ENCODE data around the gene RNU5B-1. TPM values are rescaled to one million over a fixed set of nuclear protein-coding genes. Genes with fewer than 3 reads are reported as not detected.
"Not testable (repeated sequence)": the region's sequence is repeated elsewhere in the genome, so short reads cannot be mapped to it uniquely, and the experiment has no call there.

The RNU5B-1 gene
- total RNA-seq, 1 donor from 2014 or later = 18.4 TPM

GRCh38 chr15:65343374-65343981 lies 39.0 kb downstream of the RNU5B-1 start:
- DNase-seq (ENCODE audit: low spot score) = no peak

- DNase-seq (ENCODE audit: low spot score) = no peak
Measured at GRCh38 chr15:65344214-65344913, 39.9 kb downstream of the RNU5B-1 start.

DNA sequence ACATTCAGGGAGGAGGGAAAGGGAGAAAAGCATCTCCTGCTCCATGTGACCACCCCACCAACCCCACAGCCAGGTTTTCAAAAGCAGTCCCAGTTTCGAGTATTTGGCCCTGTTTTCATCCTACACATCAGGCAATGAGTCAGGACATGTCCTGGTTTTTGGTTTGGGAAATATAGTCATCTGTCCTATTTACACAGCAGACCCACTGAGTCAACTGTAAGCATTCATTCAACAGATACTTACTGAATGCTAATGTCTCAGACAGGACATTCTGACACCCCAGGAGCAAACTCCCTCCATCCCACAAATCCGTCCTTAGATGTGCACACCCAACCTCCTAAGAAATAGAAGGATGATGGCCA lies 40.4 kb downstream of the RNU5B-1 start:
- DNase-seq (ENCODE audit: low spot score) = no peak

- DNase-seq (ENCODE audit: low spot score) = no peak
Measured at GRCh38 chr15:65346856-65347598, 42.5 kb downstream of the RNU5B-1 start.

DNA sequence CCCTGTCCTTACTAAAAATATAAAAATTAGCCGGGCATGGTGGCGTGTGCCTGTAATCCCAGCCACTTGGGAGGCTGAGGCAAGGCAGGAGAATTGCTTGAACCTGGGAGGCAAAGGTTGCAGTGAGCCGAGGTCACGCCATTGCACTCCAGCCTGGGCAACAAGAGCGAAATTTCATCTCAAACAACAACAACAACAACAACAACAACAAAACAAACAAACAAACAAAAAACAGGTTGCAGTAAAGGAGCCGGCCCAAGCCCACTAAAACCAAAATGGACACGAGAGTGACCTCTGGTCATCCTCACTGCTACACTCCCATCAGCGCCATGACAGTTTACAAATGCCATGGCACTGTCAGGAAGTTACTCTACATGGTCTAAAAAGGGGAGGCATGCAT lies 43.3 kb downstream of the RNU5B-1 start:
- DNase-seq (ENCODE audit: low spot score) = not testable (repeated sequence)

DNA sequence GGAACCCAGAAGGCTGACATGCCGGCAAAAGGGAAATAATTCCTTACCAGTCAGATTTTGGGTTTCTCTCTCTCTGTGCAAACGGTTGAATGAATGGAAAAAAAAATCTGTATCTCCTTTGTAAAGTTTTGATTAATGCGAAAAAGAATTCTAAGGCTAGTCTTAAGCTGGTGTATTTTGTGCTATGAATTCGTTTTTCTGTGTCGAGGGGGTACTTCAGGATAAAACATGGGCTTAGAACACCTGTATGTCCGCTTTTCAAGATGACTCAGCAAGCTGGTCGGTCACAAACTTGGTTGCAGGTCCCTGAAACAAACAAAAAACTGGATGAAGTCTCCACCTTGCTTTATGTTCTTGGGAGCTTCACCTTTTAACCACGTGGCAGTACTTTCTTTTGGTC lies 44.9 kb downstream of the RNU5B-1 start:
- DNase-seq (ENCODE audit: low spot score) = no peak

GRCh38 chr15:65351972-65352371 lies 47.5 kb downstream of the RNU5B-1 start:
- not testable (repeated sequence) for DNase-seq (ENCODE audit: low spot score)

Other genes starting within 250 kb of the RNU5B-1 start
- 17.5 TPM for gene RASL12, start 236.7 kb upstream of the RNU5B-1 start, total RNA-seq
- not detected for gene KBTBD13, start 227.9 kb upstream of the RNU5B-1 start, total RNA-seq
- gene UBAP1L, start 189.5 kb upstream of the RNU5B-1 start, total RNA-seq = 5.6 TPM
- gene PDCD7, start 170.9 kb upstream of the RNU5B-1 start, total RNA-seq = 22.0 TPM
- 47.2 TPM for gene CLPX, start 119.3 kb upstream of the RNU5B-1 start, total RNA-seq
- gene CILP, start 93.2 kb upstream of the RNU5B-1 start, total RNA-seq = 19.2 TPM
- 12.4 TPM for gene PARP16, start 17.8 kb upstream of the RNU5B-1 start, total RNA-seq
- gene RNU5A-1, start 8.6 kb upstream of the RNU5B-1 start, total RNA-seq = not detected
- gene IGDCC3, start 73.3 kb downstream of the RNU5B-1 start, total RNA-seq = 0.69 TPM
- 4.1 TPM for gene IGDCC4, start 118.3 kb downstream of the RNU5B-1 start, total RNA-seq
- 30.0 TPM for gene DPP8, start 213.0 kb downstream of the RNU5B-1 start, total RNA-seq
- 80.5 TPM for gene HACD3, start 225.8 kb downstream of the RNU5B-1 start, total RNA-seq

Data from mucosa of gallbladder (tissue), 1 donor.